Islet precursor cell (in vitro differentiated cells): ENCODE measurements around the gene GPRIN3.
"Not testable (repeated sequence)": the region's sequence is repeated elsewhere in the genome, so short reads cannot be mapped to it uniquely, and the experiment has no call there.

Experiments used
- DNase-seq: peaks from one replicate; pipeline ENCODE4 v3.0.0-alpha.2; 2018

GPRIN3 gene

GRCh38 chr4:89212666-89213381 lies 94.8 kb downstream of the GPRIN3 start:
- no peak for DNase-seq

- DNase-seq, result no peak
These were observed 103.0 kb downstream of the GPRIN3 start for GRCh38 chr4:89204624-89205023.

DNA sequence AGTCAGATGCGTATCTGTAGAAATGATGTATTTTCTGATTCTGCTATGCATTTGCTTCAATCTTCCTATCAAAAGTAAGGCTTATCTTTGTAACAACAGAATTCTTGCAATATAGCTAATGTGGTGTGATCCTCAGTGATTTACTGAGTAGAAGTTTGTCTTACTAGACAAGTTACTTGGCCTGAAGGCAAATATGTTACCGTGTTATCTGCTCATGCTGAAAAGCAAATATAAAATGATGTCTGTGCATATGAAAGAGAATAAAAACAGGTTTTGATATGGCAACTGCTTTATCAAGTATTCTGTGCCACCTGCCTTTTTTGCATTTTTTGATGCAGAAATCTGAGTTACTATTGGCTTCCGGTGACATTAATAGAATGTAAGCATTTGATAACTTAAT lies 103.7 kb downstream of the GPRIN3 start:
- DNase-seq, result no peak

- DNase-seq, result not testable (repeated sequence)
These were observed 108.2 kb downstream of the GPRIN3 start for GRCh38 chr4:89199394-89199793.

DNA sequence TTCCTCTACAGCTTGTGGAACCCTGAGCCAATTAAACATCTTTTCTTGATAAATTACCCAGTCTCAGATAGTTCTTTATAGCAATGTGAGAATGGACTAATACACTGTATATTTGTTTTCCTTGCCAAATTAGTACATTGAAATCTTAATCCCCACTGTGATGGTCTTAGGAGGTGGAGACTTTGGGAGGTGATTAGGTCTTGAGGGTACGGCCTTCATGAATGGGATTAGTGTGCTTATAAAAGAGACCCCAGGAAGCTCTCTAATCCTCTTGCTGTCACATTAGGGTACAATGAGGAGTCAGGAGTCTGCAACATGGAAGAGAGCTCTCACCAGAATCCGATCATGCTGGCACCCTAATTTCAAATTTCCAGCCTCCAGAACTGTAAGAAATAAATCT lies 109.7 kb downstream of the GPRIN3 start:
- DNase-seq, result no peak

GRCh38 chr4:89196745-89197144 lies 110.9 kb downstream of the GPRIN3 start:
- no peak for DNase-seq

DNA sequence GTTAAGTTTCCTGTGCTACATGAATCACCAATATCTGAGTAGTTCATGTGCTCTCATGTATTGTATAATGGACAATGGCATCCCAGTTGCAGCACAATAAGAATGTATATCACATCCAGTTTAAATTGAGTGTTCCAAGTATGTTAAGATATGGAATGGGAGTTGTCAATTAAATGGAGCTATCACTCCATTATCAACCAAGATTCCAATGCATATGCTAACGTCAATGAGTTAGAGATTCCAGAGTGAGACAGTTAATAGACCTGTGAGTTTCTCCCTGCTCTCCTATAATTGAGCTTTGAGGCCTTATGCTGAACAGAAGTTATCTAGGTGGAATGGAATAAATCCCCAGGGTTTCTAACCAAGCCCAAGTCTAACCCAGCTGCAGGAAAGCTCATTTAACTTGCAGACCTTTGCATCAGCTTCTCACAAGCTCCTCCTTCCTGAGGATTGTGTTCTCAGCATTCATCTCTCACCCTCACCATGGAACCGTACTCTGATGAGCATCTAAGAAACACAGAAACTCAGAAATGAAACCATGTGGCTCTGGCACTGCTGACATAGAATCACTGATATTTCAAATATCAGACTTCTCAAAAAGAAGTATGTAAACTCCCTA lies 111.4 kb downstream of the GPRIN3 start:
- no peak for DNase-seq

DNA sequence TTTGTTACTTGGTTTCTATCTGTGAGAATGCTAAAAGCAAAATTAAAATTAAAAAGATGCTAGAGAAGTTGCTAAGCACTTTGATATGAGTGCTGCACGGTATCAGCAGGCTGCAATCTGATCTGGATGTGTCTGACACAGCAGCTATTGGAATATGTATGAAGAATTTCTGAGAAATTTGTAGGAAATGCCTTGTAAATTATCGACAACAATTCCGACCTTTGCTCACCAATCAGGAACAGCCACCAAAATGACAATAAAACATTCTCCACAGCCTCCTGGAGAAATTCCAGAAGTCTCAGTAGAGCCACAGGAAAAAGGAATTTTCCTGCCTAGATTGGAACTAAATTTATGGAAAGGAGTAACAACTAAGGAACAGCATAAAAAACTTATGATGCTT lies 113.8 kb downstream of the GPRIN3 start:
- DNase-seq, result no peak
